HepG2 (cell line): ENCODE results near the gene IQCE. TPM values are rescaled to one million over a fixed set of nuclear protein-coding genes. Genes with fewer than 3 reads are reported as not detected.

Experiments
- KLF13 ChIP-seq: sonication (generic); formaldehyde crosslinking; IDR thresholded peaks from 2 replicates; pipeline ENCODE4 v1.4.0; 2020; ENCODE audit warnings: mild to moderate bottlenecking, missing genetic modification reagents
- MAF1 ChIP-seq: sonication (generic); formaldehyde crosslinking; IDR thresholded peaks from 2 replicates; pipeline ENCODE4 v1.5.0; 2020; ENCODE audit warnings: missing genetic modification reagents, borderline replicate concordance
- MYC ChIP-seq: sonication (generic); formaldehyde crosslinking; IDR thresholded peaks from 2 replicates; pipeline ENCODE4 v1.9.0; 2021; ENCODE audit warnings: missing genetic modification reagents, borderline replicate concordance
- NFE2L1 ChIP-seq: sonication (generic); formaldehyde crosslinking; IDR thresholded peaks from 2 replicates; pipeline ENCODE4 v1.4.0; 2020; ENCODE audit warnings: missing genetic modification reagents, mild to moderate bottlenecking, borderline replicate concordance
- RCOR2 ChIP-seq: IDR thresholded peaks from 2 replicates; pipeline ENCODE4 v1.6.1; 2016; ENCODE audit warnings: missing biosample characterization, missing genetic modification reagents
- ZBTB1 ChIP-seq: sonication (generic); formaldehyde crosslinking; IDR thresholded peaks from 2 replicates; pipeline ENCODE4 v1.4.0; 2020; ENCODE audit warnings: missing genetic modification reagents, borderline replicate concordance
- ZNF142 ChIP-seq: sonication (generic); formaldehyde crosslinking; IDR thresholded peaks from 2 replicates; pipeline ENCODE4 v1.4.0; 2020; ENCODE audit warnings: missing genetic modification reagents
- ZNF572 ChIP-seq: sonication (generic); formaldehyde crosslinking; IDR thresholded peaks from 2 replicates; pipeline ENCODE4 v1.5.1; 2020; ENCODE audit warnings: mild to moderate bottlenecking, missing genetic modification reagents
- ZNF724P ChIP-seq: sonication (generic); formaldehyde crosslinking; IDR thresholded peaks from 2 replicates; pipeline ENCODE4 v1.8.0; 2022; ENCODE audit warnings: missing genetic modification reagents, borderline replicate concordance
- polyA plus RNA-seq, 8 experiments: library from polyadenylated mRNA; depleted of rRNA in 3 of 8; stranded (reverse) in 7 of 8; unstranded in 1 of 8; fragments of >200 nt; fragmentation: Illumina TruSeq in 4 of 8; extraction: Trizol in 4 of 8; gene quantifications; 2 replicates each; pipeline versions ENCODE4 v1.2.1 to v1.2.3, GENCODE V29; 2011 to 2016; ENCODE audit warnings: low read depth in 4 of 8, missing spikeins in 1 of 8, mixed read lengths in 1 of 8; ENCODE audit not compliant: insufficient read depth in 1 of 8
- total RNA-seq, 5 experiments: library from RNA; depleted of rRNA; stranded (reverse); fragments of >200 nt; fragmentation: Illumina TruSeq; extraction: Trizol; gene quantifications; 2 replicates each; pipeline ENCODE4 v1.2.3, GENCODE V29; 2016; ENCODE audit warnings: low read depth in 1 of 5
- TF ChIP-seq, protein P1 (sequence below): sonication (generic); formaldehyde crosslinking; IDR thresholded peaks from 2 replicates; pipeline ENCODE4 v1.8.0; 2022; ENCODE audit warnings: missing genetic modification reagents, mild to moderate bottlenecking, inconsistent platforms, borderline replicate concordance
- TF ChIP-seq, protein P2 (sequence below): sonication (generic); formaldehyde crosslinking; IDR thresholded peaks from 2 replicates; pipeline ENCODE4 v1.4.0; 2020; ENCODE audit warnings: missing genetic modification reagents; ENCODE audit errors: not compliant biosample characterization
- TF ChIP-seq, protein P3 (sequence below): sonication (generic); formaldehyde crosslinking; IDR thresholded peaks from 2 replicates; pipeline ENCODE4 v1.8.0; 2022; ENCODE audit warnings: missing genetic modification reagents, mild to moderate bottlenecking, moderate library complexity, borderline replicate concordance
- TF ChIP-seq, protein P4 (sequence below): sonication (generic); formaldehyde crosslinking; IDR thresholded peaks from 2 replicates; pipeline ENCODE4 v1.4.0; 2020; ENCODE audit warnings: missing genetic modification reagents, mild to moderate bottlenecking, borderline replicate concordance

Gene IQCE
- total and polyA plus RNA-seq, 2 of the 13 experiments (the other 11 are each of a cell fraction or from before 2014, with no cell fraction given) = 1.5 to 2.5 TPM

DNA sequence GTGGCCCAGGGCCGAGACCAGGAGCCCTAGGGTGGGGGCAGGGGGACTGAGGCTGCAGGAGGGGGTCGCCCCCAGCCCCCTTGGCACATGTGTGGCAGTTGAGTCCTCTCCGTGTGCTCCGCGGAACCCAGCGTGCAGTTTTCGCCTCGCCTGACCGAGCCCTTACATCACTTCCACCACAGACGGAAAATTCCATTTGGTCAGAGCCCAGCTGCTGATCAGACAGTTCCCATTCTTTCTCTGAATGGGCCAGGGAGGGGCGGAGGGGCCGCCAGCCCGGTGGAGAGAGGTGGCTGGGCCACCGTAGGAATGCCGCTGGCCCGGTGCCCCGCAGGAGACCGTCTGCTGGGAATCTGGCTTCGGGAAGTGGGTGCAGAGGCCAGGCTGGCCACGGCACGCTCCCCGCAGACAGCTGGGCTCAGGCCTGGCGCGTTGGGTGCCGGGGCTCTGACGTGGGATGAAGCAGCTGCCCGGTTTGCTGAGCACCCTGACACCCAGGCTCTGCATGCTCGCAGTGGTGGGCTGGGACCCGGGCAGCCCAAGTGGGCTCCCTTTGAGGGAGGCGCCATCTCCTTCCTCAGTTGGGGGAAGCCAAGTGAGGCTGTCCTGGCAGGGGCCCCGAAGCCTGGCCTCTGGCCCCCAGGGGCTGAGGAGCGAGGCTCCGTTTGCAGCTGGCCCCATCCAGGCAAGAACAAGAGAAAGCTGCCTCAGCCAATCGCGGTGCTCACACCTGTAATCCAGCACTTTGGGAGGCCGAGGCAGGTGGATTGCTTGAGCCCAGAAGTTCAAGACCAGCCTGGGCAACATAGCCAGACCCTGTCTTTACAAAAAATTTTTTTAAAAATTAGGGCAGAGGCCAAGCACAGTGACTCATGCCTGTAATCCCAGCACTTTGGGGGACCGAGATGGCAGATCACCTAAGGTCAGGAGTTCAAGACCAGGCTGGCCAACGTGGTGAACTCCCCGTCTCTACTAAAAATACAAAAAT lies 82.9 kb downstream of the IQCE start (continued):
- TF ChIP-seq ZNF142 (CRISPR knock-in tag) (no peak), KLF13 (CRISPR knock-in tag) (no peak), ZBTB1 (CRISPR knock-in tag) (no peak), NFE2L1 (no peak), MYC (CRISPR knock-in tag) (peak; percentile 58; the same call in 1 of the 2 replicates), ZNF572 (CRISPR knock-in tag) (no peak), MAF1 (CRISPR knock-in tag) (no peak), RCOR2 (CRISPR knock-in tag) (no peak), ZNF724P (0 out of 2 replicates have a peak, but pooled peaks have one; percentile 53)
- TF ChIP-seq, protein P1, sequence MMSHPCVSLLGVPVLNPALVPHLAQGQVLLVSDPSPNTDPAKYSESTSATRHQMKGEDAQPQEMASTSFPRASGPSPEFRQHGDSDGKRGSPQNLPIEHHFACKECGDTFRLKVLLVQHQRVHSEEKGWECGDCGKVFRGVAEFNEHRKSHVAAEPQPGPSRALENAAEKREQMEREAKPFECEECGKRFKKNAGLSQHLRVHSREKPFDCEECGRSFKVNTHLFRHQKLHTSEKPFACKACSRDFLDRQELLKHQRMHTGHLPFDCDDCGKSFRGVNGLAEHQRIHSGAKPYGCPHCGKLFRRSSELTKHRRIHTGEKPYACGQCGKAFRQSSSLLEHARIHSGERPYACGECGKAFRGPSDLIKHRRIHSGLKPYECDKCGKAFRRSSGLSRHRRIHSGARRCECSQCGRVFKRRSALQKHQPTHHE (CRISPR knock-in tag) = no peak
- TF ChIP-seq, protein P2, sequence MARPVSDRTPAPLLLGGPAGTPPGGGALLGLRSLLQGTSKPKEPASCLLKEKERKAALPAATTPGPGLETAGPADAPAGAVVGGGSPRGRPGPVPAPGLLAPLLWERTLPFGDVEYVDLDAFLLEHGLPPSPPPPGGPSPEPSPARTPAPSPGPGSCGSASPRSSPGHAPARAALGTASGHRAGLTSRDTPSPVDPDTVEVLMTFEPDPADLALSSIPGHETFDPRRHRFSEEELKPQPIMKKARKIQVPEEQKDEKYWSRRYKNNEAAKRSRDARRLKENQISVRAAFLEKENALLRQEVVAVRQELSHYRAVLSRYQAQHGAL (CRISPR knock-in tag) = no peak
- TF ChIP-seq, protein P3, sequence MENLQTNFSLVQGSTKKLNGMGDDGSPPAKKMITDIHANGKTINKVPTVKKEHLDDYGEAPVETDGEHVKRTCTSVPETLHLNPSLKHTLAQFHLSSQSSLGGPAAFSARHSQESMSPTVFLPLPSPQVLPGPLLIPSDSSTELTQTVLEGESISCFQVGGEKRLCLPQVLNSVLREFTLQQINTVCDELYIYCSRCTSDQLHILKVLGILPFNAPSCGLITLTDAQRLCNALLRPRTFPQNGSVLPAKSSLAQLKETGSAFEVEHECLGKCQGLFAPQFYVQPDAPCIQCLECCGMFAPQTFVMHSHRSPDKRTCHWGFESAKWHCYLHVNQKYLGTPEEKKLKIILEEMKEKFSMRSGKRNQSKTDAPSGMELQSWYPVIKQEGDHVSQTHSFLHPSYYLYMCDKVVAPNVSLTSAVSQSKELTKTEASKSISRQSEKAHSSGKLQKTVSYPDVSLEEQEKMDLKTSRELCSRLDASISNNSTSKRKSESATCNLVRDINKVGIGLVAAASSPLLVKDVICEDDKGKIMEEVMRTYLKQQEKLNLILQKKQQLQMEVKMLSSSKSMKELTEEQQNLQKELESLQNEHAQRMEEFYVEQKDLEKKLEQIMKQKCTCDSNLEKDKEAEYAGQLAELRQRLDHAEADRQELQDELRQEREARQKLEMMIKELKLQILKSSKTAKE (CRISPR knock-in tag) = peak; percentile 57; the same call in 1 of the 2 replicates
- TF ChIP-seq, protein P4, sequence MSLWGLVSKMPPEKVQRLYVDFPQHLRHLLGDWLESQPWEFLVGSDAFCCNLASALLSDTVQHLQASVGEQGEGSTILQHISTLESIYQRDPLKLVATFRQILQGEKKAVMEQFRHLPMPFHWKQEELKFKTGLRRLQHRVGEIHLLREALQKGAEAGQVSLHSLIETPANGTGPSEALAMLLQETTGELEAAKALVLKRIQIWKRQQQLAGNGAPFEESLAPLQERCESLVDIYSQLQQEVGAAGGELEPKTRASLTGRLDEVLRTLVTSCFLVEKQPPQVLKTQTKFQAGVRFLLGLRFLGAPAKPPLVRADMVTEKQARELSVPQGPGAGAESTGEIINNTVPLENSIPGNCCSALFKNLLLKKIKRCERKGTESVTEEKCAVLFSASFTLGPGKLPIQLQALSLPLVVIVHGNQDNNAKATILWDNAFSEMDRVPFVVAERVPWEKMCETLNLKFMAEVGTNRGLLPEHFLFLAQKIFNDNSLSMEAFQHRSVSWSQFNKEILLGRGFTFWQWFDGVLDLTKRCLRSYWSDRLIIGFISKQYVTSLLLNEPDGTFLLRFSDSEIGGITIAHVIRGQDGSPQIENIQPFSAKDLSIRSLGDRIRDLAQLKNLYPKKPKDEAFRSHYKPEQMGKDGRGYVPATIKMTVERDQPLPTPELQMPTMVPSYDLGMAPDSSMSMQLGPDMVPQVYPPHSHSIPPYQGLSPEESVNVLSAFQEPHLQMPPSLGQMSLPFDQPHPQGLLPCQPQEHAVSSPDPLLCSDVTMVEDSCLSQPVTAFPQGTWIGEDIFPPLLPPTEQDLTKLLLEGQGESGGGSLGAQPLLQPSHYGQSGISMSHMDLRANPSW (CRISPR knock-in tag) = no peak
